Measurements from ENCODE around the gene NGLY1.

NGLY1 gene

DNA sequence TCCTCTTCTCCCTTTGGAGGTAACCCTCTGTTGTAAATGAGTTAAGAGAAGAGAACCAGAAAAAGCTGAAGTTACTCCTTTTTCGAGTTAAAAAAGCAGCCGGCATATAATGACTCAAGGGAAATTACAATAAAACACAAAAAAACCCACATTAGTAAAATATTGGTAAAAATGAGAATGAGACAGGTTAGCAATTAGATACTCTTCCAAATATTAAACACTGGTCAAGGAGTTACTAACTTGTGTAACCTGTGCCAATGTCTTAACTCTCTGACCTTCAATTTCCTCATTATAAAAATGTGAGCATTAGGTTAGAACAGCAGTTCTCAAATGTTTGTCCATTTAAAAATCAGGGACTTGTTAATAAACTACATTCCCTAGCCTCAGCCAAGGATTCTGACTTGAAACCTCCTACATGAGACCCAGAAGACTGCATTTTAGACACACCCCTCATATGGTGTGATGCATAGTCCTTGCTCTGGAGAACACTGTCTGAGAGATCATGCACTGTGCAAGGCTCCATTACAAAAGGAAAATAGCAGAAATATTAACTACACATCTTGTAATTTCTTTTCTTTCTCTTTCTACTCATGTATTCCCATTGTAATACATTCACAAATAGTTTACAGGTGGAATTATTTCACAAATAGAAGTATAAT, 75.8 kb downstream of the NGLY1 start:
- no peak for DNase-seq

DNA sequence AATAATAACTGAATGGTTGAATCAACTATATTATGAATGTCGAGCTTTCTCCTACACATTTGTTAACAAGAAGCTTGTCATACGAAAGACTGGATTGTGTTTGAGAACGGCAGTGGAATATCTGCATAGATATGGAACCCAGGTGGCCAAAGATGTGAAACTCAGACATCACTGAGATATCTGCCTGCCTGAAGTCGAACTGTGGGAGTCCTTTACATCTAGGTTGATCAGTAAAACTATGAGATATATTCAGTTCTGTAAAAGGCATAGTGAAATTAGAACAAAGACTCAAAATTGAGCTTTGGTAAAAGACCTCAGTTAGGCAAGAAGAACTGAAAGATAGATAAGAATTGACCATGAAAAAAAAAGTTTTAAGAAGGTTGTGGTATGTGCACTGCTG, 77.0 kb downstream of the NGLY1 start:
- no peak for DNase-seq

DNA sequence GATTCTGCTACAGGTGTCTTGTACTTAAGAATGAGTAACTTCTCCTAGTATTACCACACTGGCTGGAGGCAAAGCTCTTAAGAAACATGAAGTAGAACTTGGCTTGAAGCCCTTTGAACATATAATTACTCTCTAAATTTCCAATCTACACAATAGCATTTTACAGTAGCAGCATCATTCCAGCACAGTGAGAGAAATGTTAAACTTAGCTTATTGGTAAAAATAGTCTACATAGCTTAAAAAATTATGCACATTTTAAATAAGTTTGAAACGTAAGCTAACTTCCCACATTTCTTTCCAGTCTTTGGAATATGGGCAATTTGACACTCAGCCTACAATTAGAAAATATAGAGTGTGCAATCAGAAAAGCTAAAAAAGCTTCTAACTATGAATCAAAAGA, 85.7 kb downstream of the NGLY1 start:
- no peak for DNase-seq

DNA sequence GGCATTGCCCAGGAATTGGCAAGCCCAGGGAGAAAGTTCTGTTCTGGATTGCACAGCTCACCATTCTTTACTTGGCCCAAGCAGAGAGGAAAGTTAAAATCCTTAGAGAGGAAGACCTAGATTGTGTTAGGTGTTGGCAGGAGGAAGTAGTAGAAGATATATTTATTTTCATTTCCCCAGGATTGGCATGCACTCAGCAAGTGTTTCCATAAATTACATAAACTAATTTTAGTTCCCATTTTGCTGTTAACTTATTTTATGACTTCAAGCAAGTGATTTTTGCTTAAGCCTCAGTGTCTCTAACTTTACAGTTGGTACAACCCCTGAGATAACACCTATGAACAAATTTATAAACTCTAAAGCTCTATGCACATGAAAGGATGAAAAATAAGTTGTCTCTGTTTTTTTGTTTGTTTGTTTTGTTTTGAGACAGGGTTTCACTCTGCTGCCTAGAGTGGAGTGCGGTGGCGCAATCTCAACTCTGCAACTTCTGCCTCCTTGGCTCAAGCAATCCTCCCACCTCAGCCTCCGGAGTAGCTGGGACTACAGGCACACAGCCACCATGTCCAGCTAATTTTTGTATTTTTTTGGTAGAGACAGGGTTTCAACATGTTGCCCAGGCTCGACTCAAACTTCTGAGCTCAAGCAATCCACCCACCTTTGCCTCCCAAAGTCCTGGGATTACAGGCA, 87.4 kb downstream of the NGLY1 start:
- no peak for DNase-seq

DNA sequence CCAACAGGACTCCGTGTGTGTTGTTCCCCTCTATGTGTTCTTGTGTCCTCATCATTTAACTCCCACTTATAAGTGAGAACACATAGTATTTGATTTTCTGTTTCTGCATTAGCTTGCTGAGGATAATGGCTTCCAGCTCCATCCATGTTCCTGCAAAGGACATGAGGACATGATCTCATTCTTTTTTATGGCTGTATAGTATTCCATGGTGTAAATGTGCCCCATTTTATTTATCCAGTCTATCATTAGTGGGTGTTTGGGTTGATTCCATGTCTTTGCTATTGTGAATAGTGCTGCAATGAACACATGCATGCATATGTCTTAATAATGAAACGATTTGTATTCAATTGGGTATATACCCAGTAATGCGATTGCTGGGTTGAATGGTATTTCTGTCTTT, 90.0 kb downstream of the NGLY1 start:
- no peak for DNase-seq

DNA sequence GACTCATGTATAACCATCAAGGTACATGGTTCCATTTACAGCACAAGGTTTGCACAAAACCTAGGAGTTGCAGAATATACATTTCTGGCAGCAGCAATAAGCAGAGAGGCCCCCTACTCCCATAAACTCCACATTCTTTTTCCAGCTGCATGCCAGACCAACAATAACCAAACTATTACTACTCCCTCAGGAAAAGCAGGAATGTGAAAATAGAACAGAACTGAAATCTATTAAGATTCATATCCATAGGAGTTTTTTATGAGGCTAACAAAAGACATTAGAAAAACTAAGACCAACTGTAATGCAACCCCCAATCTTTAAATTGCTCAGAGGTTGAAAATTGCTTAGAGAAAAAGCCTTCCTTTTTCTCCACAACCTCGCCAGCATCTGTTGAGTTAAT, 90.9 kb downstream of the NGLY1 start:
- DNase-seq: no peak

DNA sequence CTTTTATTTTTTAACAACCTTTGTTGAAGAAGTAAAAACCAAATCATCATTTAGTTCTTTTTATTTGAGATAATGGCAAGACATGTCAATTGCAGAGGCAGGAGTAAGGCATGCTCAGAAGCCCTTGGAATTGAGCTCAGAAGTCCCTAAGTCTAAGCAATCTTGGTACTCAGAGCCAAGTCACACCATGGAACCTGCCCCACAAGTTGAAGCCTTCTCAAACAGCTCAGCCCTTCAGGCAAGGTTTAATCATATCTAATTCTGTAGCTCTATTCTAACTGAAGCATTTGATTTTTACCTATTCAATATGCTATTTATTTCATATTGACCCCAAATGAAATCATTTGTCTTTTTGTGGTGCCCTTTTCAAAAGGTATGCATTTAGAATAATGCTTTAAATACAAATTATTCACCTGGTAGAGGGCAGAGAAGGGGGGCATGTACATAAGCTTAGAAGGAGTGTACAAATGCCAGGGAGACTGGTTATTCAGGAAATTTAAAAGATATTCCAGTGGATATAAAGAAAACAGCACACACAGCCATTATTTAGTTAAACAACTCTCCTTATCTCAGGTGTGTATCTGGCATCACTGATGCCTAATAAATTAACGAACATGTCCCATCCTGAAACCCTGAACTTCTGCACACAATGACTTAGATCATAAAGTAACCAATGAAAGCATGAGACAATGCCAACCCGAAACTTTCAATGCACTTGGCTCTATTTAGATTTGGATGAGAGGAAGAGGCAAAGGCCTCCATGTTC, 92.3 kb downstream of the NGLY1 start:
- no peak for DNase-seq

DNA sequence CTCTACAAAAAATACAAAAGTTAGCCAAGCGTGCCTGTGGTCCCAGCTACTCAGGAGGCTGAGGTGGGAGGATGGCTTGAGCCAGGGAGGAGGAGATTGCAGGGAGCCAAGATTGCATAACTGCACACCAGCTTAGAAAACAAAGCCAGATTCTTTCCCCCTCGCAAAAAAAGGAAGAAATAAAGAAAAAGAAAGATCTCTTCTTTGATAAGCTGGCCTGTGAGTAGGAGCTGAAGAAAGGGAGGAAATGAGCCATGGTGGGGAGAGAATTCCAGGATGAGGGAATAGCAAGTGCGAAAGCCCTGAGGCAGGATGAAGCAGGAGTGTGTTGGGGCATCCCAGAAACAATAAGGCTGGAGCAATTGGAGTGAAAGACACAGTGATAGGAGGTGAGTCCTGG, 94.0 kb downstream of the NGLY1 start:
- DNase-seq: no peak

DNA sequence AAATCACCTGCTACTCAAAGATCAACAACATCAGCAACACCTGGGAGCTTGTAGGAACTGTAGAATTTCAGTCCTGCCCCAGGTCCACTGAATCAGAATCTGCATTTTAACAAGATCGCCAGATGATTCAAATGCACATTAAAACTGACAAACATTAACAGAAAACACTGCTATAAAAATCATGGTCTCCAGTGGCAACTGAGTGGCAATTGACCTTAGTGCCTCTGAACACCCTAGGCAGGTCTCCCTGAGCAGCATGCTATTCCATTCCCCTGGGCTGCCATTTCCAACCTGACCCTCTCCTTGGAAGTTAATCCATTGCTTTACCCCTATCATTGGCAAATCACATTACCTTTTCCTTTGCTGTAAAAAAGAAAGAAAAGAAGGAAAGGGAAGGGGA, 95.5 kb downstream of the NGLY1 start:
- no peak for DNase-seq

DNA sequence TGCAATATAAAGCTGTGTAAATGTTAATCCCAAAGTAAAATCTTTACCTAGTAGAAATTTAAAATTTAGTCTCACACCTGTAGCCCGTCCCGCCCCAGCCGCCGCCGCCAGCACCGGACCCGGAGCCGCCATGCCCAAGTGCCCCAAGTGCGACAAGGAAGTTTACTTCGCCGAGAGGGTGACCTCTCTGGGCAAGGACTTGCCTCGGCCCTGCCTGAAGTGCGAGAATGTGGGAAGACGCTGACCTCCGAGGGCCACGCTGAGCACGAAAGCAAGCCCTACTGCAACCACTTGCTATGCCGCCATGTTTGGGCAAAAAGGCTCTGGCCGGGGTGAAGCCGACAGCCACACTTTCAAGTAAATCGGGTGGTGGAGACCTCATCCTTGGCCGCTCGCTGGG, 96.5 kb downstream of the NGLY1 start:
- DNase-seq: no peak

DNA sequence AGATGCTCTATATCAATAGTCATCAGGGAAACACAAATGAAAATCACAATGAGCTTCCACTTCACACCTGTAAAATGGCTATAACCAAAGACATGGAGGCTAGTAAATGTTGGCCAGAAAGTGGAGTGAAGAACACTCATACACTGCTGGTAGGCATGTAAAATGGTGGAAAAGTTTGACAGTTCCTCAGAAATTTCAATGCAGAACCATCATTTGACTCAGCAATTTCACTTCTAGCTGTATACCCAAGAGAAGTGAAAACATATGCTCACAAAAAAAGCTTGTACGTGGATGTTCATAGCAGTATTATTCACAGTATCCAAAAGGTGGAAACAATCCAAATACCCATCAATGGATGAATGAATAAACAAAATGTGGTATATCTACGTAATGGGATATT, 99.4 kb downstream of the NGLY1 start:
- DNase-seq: no peak

DNA sequence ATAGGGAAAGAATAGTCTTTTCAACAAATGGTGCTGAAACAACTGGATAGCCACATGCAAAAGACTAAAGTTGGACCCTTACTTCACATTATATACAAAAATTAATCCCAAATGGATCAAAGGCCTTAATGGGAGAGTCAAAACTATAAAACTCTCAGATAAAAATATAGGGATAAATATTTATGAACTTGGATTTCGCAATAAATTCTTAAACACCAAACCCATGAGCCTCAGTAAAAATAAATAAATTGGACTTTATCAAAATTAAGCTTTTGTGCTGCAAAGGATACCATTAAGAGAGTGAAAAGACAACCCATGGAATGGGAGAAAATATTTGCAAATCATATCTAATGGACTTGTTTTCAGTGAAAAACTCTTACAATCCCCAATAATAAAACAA, 99.8 kb downstream of the NGLY1 start:
- DNase-seq: no peak

DNA sequence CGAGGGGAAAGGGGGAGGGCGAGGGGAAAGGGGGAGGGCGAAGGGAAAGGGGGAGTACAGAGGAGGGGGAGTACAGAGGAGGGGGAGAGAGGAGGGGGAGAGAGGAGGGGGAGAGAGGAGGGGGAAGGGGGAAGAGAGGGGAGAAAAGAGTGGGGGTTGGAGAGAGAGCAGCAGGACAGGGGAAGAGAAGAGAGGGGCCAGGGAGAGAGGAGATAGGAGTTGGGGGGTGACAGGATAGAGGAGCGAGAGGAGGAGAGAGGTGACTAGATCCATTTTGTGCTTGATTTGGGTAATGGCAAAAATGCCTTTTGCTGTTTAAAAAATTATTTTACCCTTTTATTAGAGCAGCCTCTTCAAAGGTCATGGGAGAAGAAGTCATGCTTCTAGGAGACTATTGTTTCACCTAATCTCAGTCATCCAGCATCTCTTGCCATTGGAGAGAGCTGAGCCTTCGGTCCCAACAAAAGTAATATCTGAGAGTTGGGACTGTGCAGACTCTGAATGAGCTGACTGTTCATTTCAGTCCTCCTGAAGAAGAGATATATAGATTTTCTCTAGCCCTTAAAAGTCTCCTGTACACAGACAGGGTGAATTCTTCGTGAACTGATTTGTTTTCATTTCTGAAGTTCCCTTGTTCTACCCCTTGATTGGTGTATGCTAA, 103.5 kb downstream of the NGLY1 start:
- DNase-seq: no peak

DNA sequence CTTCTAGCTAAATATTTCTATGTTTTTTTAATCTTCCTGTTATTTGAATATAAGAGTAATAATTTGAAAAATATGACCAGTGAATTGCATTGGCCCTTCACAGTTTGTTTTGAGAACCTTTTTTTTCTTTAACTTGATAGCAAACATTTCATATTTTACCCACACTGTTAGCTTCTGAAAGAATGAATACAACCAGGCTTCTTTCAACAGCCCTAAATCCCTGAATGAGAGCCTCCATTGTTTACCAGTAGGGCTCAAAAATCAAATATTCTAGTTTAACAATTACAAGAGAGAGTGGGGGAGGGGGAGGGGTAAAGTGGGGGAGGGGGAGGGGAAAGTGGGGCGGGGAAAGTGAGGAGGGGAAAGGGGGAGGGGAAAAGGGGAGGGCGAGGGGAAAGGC, 104.1 kb downstream of the NGLY1 start:
- no peak for DNase-seq

DNA sequence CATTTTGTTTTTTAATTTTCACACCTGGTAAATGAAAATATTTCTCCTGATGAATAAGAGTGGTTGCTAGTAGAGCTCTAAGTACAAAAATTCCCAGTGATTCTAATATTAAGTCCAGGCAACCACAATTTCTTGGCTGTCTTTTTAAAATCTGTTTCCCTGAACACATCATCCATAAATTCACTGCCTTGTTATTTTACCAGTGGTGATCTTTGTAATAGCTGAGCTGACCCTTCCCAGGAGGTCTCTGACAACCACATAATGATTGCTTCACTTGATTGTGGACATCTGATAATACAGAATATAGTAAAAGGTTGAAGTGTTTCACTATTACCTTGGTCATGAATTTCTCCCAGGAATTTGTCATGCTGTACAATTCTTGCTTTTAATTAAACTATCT, 104.7 kb downstream of the NGLY1 start:
- no peak for DNase-seq

DNA sequence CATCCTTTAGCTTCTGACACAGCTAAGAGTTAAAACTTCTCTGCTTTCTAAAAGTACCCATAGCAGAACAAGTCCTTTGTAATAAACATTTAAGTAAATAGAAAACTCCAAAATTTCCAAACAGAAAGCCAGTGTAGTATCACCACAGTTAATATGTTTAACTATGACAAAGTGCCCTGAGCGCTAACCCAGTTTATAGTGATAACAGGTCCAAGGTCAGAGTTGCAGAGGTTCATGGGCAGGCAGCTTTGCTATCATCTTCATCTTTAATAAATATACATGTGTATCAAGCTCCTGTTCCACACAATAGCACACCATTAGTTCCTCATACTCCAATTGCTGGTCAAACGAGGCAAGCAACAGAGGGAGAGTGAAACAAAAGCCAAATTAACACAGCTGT, 106.1 kb downstream of the NGLY1 start:
- DNase-seq: no peak

DNA sequence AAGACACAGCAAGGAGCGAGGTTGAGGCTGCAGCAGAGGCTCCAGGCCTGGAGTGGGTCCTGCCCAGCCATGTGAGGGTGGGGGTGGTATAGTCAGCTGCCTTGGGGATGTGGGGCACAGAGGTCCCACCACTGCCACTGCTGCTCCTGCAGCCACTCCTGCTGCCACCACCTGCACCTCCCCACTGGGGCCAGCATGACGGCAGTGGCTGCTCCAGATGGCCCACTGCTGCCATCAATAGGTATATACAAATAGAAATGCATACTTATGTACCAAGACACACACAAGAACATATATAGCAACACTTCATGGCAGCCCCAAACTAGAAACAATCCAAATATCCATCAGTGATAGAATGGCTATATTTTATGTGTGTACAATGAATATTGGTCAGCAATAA, 108.6 kb downstream of the NGLY1 start:
- no peak for DNase-seq

DNA sequence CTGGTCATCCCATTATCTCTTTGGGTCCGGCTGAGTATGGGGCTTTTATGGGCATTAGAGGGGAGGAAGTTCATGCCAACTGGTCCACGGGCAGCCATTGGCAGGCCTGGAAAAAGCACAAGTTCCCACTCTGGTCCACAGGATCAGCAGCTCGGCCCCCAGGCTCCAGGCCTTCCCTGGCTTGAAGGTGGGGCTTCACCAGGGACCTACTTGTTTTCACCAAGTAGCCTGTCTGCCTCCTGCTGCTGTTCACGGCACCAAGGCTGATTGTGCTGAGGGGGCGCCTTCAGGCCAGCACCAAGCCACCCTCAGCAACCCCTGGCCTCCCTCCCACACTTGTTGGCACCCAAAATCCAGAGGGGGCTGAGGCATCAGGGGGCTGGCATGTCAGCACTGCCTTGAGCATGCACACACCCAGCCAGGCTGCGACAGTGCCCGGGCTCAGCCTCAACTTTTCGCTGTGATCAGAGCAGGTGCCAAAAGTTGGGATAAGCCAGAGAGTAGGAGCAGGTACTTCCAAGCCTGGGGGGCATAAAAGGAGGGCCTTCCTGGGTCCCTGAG, 109.4 kb downstream of the NGLY1 start:
- DNase-seq: no peak

All from stimulated activated CD4-positive, alpha-beta T cell treated with anti-CD3 and anti-CD28 coated beads, Interleukin-4, amount 100 ng/mL, for 4 hours (primary cell).